HepG2 (cell line): ENCODE results near the gene THRB. TPM values are rescaled to one million over a fixed set of nuclear protein-coding genes. Genes with fewer than 3 reads are reported as not detected.

Experiments used
- ATAC-seq: fragments of 200-7000 bp; cut with Tn5 transposase; 3 replicates; pipeline ENCODE4 v1.9.1; 2020; ENCODE audit warnings: mild to moderate bottlenecking, moderate library complexity
- BruUV-seq: library from RNA; stranded (reverse); fragments of 400-500 nt; replicated peaks from 2 replicates; lab custom pipeline; 2021; lab: Mats Ljungman, UMichigan
- CTCF ChIA-PET: fragments of 300-600 bp; formaldehyde crosslinking; extraction: SDS; loops from one replicate; lab custom pipeline; 2021; ENCODE audit warnings: low total read pairs, inconsistent platforms, low intra/inter-chr PET ratio; lab: Yijun Ruan, JAX
- POLR2A ChIA-PET: fragments of 350-600 bp; sonication (Branson Sonifier 250); formaldehyde crosslinking; loops from one replicate; lab custom pipeline; 2020; ENCODE audit warnings: antibody characterized with exemption, inconsistent platforms; lab: Yijun Ruan, JAX
- DNase-seq: peaks from one replicate; pipeline ENCODE4 v3.0.0-alpha.2; 2015; ENCODE audit warnings: low spot score
- FAIRE-seq: peaks from 3 replicates; lab custom pipeline; 2011; peaks lifted over from hg19 to GRCh38; lab: Jason Lieb, UNC
- H2AFZ ChIP-seq: one replicate; pipeline ENCODE4 v1.6.1; 2011; ENCODE audit warnings: low read length, inconsistent platforms
- H3K27ac ChIP-seq: fragments of 300-600 bp; 3 replicates; pipeline ENCODE4 v1.8.0; 2011; ENCODE audit warnings: mixed run types, mild to moderate bottlenecking, mixed read lengths, low read length, inconsistent platforms; ENCODE audit not compliant: insufficient read depth; ENCODE audit errors: extremely low read length
- H3K27me3 ChIP-seq, 2 experiments: fragments of 200-600 bp in 1 of 2; 2 replicates in 1 of 2; 3 replicates in 1 of 2; pipeline versions ENCODE4 v1.6.0 to v1.8.0; 2011; ENCODE audit warnings: low read length in 2 of 2, mild to moderate bottlenecking in 2 of 2, moderate library complexity in 2 of 2, inconsistent platforms in 1 of 2; ENCODE audit not compliant: insufficient read depth in 2 of 2, control insufficient read depth in 1 of 2
- H3K36me3 ChIP-seq, 2 experiments: fragments of 200-600 bp in 1 of 2; replicated peaks in 1 of 2; 2 replicates in 1 of 2; 3 replicates in 1 of 2; pipeline versions ENCODE4 v1.5.1 to v1.8.0; 2011; ENCODE audit warnings: low read length in 2 of 2, inconsistent platforms in 1 of 2; ENCODE audit not compliant: insufficient read depth in 2 of 2, control insufficient read depth in 1 of 2
- H3K4me1 ChIP-seq: 2 replicates; pipeline ENCODE4 v1.5.1; 2012; ENCODE audit warnings: low read length, inconsistent platforms; ENCODE audit not compliant: insufficient read depth
- H3K4me2 ChIP-seq: 2 replicates; pipeline ENCODE4 v1.6.0; 2011; ENCODE audit warnings: low read depth, low read length, inconsistent platforms
- H3K4me3 ChIP-seq, 3 experiments: fragments of 200-600 bp in 1 of 3; sonication (generic), shearing (Covaris generic) in 1 of 3; replicated peaks in 1 of 3; 2 replicates each; pipeline ENCODE4 v1.5.1; 2011 to 2016; ENCODE audit warnings: low read length in 3 of 3, inconsistent platforms in 2 of 3, low read depth in 2 of 3, mild to moderate bottlenecking in 2 of 3, control low read depth in 1 of 3, mixed read lengths in 1 of 3; ENCODE audit not compliant: insufficient read depth in 1 of 3
- H3K79me2 ChIP-seq: one replicate; pipeline ENCODE4 v1.6.1; 2011; ENCODE audit warnings: low read length, inconsistent platforms; ENCODE audit not compliant: insufficient read depth
- H3K9ac ChIP-seq: 2 replicates; pipeline ENCODE4 v1.6.0; 2011; ENCODE audit warnings: mild to moderate bottlenecking, low read depth, low read length, inconsistent platforms; ENCODE audit not compliant: insufficient read depth
- H3K9me3 ChIP-seq: 2 replicates; pipeline ENCODE4 v1.5.1; 2012; ENCODE audit warnings: mild to moderate bottlenecking, low read length
- H4K20me1 ChIP-seq: 2 replicates; pipeline ENCODE4 v1.6.0; 2011; ENCODE audit warnings: inconsistent platforms, mild to moderate bottlenecking, low read length, moderate library complexity; ENCODE audit not compliant: insufficient read depth
- AGO2 ChIP-seq: fragments of 200-400 bp; formaldehyde crosslinking; optimal IDR thresholded peaks from 2 replicates; pipeline ENCODE3; 2017; ENCODE audit warnings: mild to moderate bottlenecking, low read depth, low read length, moderate library complexity
- BRD4 ChIP-seq: sonication (generic); formaldehyde crosslinking; IDR thresholded peaks from 2 replicates; pipeline ENCODE4 v1.4.0; 2020; ENCODE audit warnings: missing genetic modification reagents
- CEBPG ChIP-seq: IDR thresholded peaks from 2 replicates; pipeline ENCODE4 v1.6.1; 2016
- FOSL2 ChIP-seq: sonication (generic); formaldehyde crosslinking; IDR thresholded peaks from 2 replicates; pipeline ENCODE4 v1.4.0; 2020; ENCODE audit warnings: missing genetic modification reagents
- MEF2D ChIP-seq: sonication (generic); formaldehyde crosslinking; IDR thresholded peaks from 2 replicates; pipeline ENCODE4 v1.5.1; 2020; ENCODE audit warnings: mild to moderate bottlenecking, missing genetic modification reagents
- SMAD3 ChIP-seq: sonication (generic); formaldehyde crosslinking; IDR thresholded peaks from 2 replicates; pipeline ENCODE4 v1.4.0; 2020; ENCODE audit warnings: missing genetic modification reagents
- SNAPC2 ChIP-seq: sonication (generic); formaldehyde crosslinking; IDR thresholded peaks from 2 replicates; pipeline ENCODE4 v1.8.1; 2022; ENCODE audit warnings: mild to moderate bottlenecking, missing genetic modification reagents
- ZFP36 ChIP-seq: fragments of 150-350 bp; IDR thresholded peaks from 2 replicates; pipeline ENCODE4 v1.6.1; 2018; ENCODE audit warnings: borderline replicate concordance, low read length, low read depth; ENCODE audit not compliant: partially characterized antibody
- ZNF205 ChIP-seq: IDR thresholded peaks from 2 replicates; pipeline ENCODE4 v1.6.1; 2018; ENCODE audit warnings: missing biosample characterization, missing genetic modification reagents
- ZNF225 ChIP-seq: sonication (generic); formaldehyde crosslinking; IDR thresholded peaks from 2 replicates; pipeline ENCODE4 v1.4.0; 2020; ENCODE audit warnings: mild to moderate bottlenecking, missing genetic modification reagents
- ZNF557 ChIP-seq: sonication (generic); formaldehyde crosslinking; IDR thresholded peaks from 2 replicates; pipeline ENCODE4 v1.4.0; 2020; ENCODE audit warnings: missing genetic modification reagents
- ZSCAN20 ChIP-seq: sonication (generic); formaldehyde crosslinking; IDR thresholded peaks from 2 replicates; pipeline ENCODE4 v1.4.0; 2020; ENCODE audit warnings: missing genetic modification reagents, mild to moderate bottlenecking, borderline replicate concordance
- WGBS: methylation state at CpG from one replicate; pipeline ENCODE4 v1.1.6; 2017; ENCODE audit warnings: low lambda C conversion rate; 5-methylcytosine and 5-hydroxymethylcytosine counted together
- in situ Hi-C: cut with HindIII; loops from 2 replicates; pipeline ENCODE4 v1.10.0; 2017; ENCODE audit warnings: low pct_unique_long_range_greater_than_20kb; ENCODE audit not compliant: extremely low pct_ligation_motif_present
- intact Hi-C: fragments of 100-400 bp; cut with micrococcal nuclease; formaldehyde crosslinking; loops from one replicate; pipeline ENCODE4 v1.10.0; 2022; ENCODE audit not compliant: unreplicated experiment
- polyA plus RNA-seq, 8 experiments: library from polyadenylated mRNA; depleted of rRNA in 3 of 8; stranded (reverse) in 7 of 8; unstranded in 1 of 8; fragments of >200 nt; fragmentation: Illumina TruSeq in 4 of 8; extraction: Trizol in 4 of 8; gene quantifications; 2 replicates each; pipeline versions ENCODE4 v1.2.1 to v1.2.3, GENCODE V29; 2011 to 2016; ENCODE audit warnings: low read depth in 4 of 8, missing spikeins in 1 of 8, mixed read lengths in 1 of 8; ENCODE audit not compliant: insufficient read depth in 1 of 8
- total RNA-seq, 5 experiments: library from RNA; depleted of rRNA; stranded (reverse); fragments of >200 nt; fragmentation: Illumina TruSeq; extraction: Trizol; gene quantifications; 2 replicates each; pipeline ENCODE4 v1.2.3, GENCODE V29; 2016; ENCODE audit warnings: low read depth in 1 of 5
- TF ChIP-seq, protein P1 (sequence below): sonication (generic); formaldehyde crosslinking; conservative IDR thresholded peaks from 2 replicates; pipeline ENCODE4 v1.4.0; 2020; ENCODE audit warnings: missing genetic modification reagents

The THRB gene
- total and polyA plus RNA-seq, 2 of the 13 experiments (the other 11 are each of a cell fraction or from before 2014, with no cell fraction given) = 4.7 to 22.7 TPM

DNA sequence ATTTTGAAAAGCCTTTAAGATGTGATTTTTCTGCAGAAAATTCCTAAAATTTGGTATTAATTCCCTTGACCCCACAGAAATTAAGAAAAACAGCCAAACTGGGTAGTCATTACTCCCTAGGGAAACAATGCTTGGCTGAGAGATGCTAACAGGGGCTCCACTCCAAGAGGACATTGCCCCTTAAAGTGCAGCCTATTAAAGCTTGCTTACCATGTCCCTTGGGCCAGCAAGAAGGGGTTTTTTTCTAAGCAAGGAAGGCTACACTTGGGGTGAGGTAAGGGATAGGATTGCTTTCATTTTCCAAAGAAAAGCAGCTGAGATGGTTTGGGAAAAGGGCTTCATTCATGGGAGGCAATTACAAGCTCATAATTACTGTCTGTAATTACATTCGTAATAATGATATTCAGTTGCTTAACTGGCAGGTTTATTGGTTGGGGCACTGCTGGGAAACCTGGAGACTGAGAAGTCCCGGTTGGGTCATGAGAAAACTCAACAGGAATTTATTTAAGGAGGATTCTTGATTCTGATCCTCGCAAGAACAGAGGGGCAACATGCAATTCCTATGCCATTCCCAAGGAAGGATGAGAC lies 302.1 kb downstream of the THRB start:
- H3K4me2 ChIP-seq = no peak overlapping the region
- H2AFZ ChIP-seq = no peak overlapping the region
- ChIA-PET CTCF (no interaction called here), POLR2A (no interaction called here)
- DNase-seq (no peak), ATAC-seq (no peak), FAIRE-seq (no peak)
- intact Hi-C loops (no loop called here), in situ Hi-C loops (no loop called here)
- H3K36me3 ChIP-seq = no peaks in the 10 kb centered on the region; a peak in 1 of 5 replicates
- TF ChIP-seq, protein P1, sequence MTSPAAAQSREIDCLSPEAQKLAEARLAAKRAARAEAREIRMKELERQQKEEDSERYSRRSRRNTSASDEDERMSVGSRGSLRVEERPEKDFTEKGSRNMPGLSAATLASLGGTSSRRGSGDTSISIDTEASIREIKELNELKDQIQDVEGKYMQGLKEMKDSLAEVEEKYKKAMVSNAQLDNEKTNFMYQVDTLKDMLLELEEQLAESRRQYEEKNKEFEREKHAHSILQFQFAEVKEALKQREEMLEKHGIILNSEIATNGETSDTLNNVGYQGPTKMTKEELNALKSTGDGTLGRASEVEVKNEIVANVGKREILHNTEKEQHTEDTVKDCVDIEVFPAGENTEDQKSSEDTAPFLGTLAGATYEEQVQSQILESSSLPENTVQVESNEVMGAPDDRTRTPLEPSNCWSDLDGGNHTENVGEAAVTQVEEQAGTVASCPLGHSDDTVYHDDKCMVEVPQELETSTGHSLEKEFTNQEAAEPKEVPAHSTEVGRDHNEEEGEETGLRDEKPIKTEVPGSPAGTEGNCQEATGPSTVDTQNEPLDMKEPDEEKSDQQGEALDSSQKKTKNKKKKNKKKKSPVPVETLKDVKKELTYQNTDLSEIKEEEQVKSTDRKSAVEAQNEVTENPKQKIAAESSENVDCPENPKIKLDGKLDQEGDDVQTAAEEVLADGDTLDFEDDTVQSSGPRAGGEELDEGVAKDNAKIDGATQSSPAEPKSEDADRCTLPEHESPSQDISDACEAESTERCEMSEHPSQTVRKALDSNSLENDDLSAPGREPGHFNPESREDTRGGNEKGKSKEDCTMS (CRISPR knock-in tag) = no peak
- TF ChIP-seq CEBPG (CRISPR knock-in tag) = no peak
- no peak for TF ChIP-seq SNAPC2 (CRISPR knock-in tag)
- TF ChIP-seq BRD4 (CRISPR knock-in tag) = no peak
- no peak for TF ChIP-seq FOSL2
- no peak for TF ChIP-seq ZNF225 (CRISPR knock-in tag)
- no peak for TF ChIP-seq SMAD3 (CRISPR knock-in tag)
- no peak for TF ChIP-seq ZSCAN20 (CRISPR knock-in tag)
- TF ChIP-seq ZNF205 (CRISPR knock-in tag) = no peak
- TF ChIP-seq AGO2 = no peak
- no peak for TF ChIP-seq ZFP36
- no peak for TF ChIP-seq ZNF557 (CRISPR knock-in tag)
- no peak for TF ChIP-seq MEF2D (CRISPR knock-in tag)
- WGBS = 100% methylated on average over 3 of the region's 3 CpGs
- no peaks in the 10 kb centered on the region for H3K79me2 ChIP-seq
- no peaks in the 10 kb centered on the region for H3K27me3 ChIP-seq
- no peak overlapping the region for H3K4me3 ChIP-seq
- BruUV-seq = no TSS peak
- no peak overlapping the region for H3K27ac ChIP-seq
- H4K20me1 ChIP-seq = no peaks in the 10 kb centered on the region
- H3K9me3 ChIP-seq = no peaks in the 10 kb centered on the region
- no peaks in the 10 kb centered on the region for H3K4me1 ChIP-seq
- no peak overlapping the region for H3K9ac ChIP-seq
